Endodermal cell (in vitro differentiated cells): ENCODE measurements around the gene TES. TPM values are rescaled to one million over a fixed set of nuclear protein-coding genes. Genes with fewer than 3 reads are reported as not detected.

Source experiments
- DNase-seq: peaks from one replicate; pipeline ENCODE4 v3.0.0-alpha.2; 2017
- H3K27ac ChIP-seq: 2 replicates; pipeline ENCODE4 v1.5.1; 2013; ENCODE audit warnings: mild to moderate bottlenecking, low read depth, low read length, moderate library complexity
- H3K27me3 ChIP-seq: 2 replicates; pipeline ENCODE4 v1.6.1; 2013; ENCODE audit warnings: mild to moderate bottlenecking, low read length, moderate library complexity; ENCODE audit not compliant: insufficient read depth, control insufficient read depth, poor library complexity, severe bottlenecking
- H3K36me3 ChIP-seq: 2 replicates; pipeline ENCODE4 v1.7.0; 2013; ENCODE audit warnings: mild to moderate bottlenecking, low read length, moderate library complexity; ENCODE audit not compliant: control insufficient read depth, insufficient read depth
- H3K4me1 ChIP-seq: one replicate; pipeline ENCODE4 v1.7.0; 2013; ENCODE audit warnings: low read length; ENCODE audit not compliant: control insufficient read depth, insufficient read depth
- H3K4me3 ChIP-seq: 2 replicates; pipeline ENCODE4 v1.5.1; 2013; ENCODE audit warnings: mild to moderate bottlenecking, low read length, moderate library complexity
- H3K9ac ChIP-seq: 2 replicates; pipeline ENCODE4 v1.6.1; 2013; ENCODE audit warnings: mild to moderate bottlenecking, low read length, moderate library complexity; ENCODE audit not compliant: poor library complexity, severe bottlenecking; ENCODE audit errors: extremely low read depth
- H3K9me3 ChIP-seq: 2 replicates; pipeline ENCODE4 v1.6.1; 2013; ENCODE audit warnings: mild to moderate bottlenecking, low read length, moderate library complexity; ENCODE audit not compliant: control insufficient read depth
- H3K27ac Mint-ChIP-seq: 2 replicates; pipeline ENCODE4 v1.8.0; 2020; ENCODE audit warnings: mixed read lengths
- H3K27me3 Mint-ChIP-seq: 2 replicates; pipeline ENCODE4 v1.8.0; 2021; ENCODE audit warnings: mild to moderate bottlenecking, mixed read lengths; ENCODE audit not compliant: insufficient read depth
- H3K36me3 Mint-ChIP-seq: 2 replicates; pipeline ENCODE4 v1.8.0; 2020; ENCODE audit warnings: low read depth, mixed read lengths
- H3K4me1 Mint-ChIP-seq: 2 replicates; pipeline ENCODE4 v1.8.0; 2020; ENCODE audit warnings: mixed read lengths
- H3K4me3 Mint-ChIP-seq: 2 replicates; pipeline ENCODE4 v1.8.0; 2020; ENCODE audit warnings: mild to moderate bottlenecking, moderate library complexity, mixed read lengths
- H3K9me3 Mint-ChIP-seq: 2 replicates; pipeline ENCODE4 v1.8.0; 2020; ENCODE audit warnings: mild to moderate bottlenecking, mixed read lengths
- CTCF ChIP-seq: fragments of 200-600 bp; sonication (generic); conservative IDR thresholded peaks from 2 replicates; pipeline ENCODE4 v1.5.0; 2021; ENCODE audit warnings: antibody characterized with exemption, mild to moderate bottlenecking
- WGBS, 2 experiments: methylation state at CpG; one replicate each; pipeline versions ENCODE4 v1.1.5 to v1.1.7; 2013; ENCODE audit warnings: missing lambda C conversion rate in 2 of 2, mixed read lengths in 1 of 2; ENCODE audit not compliant: insufficient coverage in 1 of 2, insufficient read length in 1 of 2; 5-methylcytosine and 5-hydroxymethylcytosine counted together
- total RNA-seq, 2 donors: library from RNA; stranded (reverse); fragmentation: NEBNext Ultra II Directional in 1 of 2; extraction: Animal tissue kit (Norgen Biotek cat#: 25700) in 1 of 2; gene quantifications; 2 replicates in 1 of 2; 3 replicates in 1 of 2; pipeline ENCODE4 v1.2.1, GENCODE V29; 2021

The TES gene
- total RNA-seq, 2 donors from 2014 or later, result 23.1 to 31.0 TPM

- no peak overlapping the region for H3K27ac Mint-ChIP-seq
- H3K4me3 Mint-ChIP-seq, result no peak overlapping the region
Measured at GRCh38 chr7:116261904-116262303, 51.6 kb downstream of the TES start.

GRCh38 chr7:116265881-116266280 lies 55.5 kb downstream of the TES start:
- H3K36me3 ChIP-seq, result no peaks in the 10 kb centered on the region
- TF ChIP-seq CTCF, result no peak

More at GRCh38 chr7:116261904-116262303, 51.6 kb downstream of the TES start:
- Histone ChIP-seq H3K27ac (no peak overlapping the region), H3K36me3 (peaks cover 8% of the 10 kb centered on the region), H3K9me3 (no peaks in the 10 kb centered on the region), H3K4me1 (no peaks in the 10 kb centered on the region), H3K27me3 (no peaks in the 10 kb centered on the region), H3K4me3 (no peak overlapping the region), H3K9ac (no peak overlapping the region)
- H3K27me3 Mint-ChIP-seq, result no peaks in the 10 kb centered on the region
- no peak for DNase-seq
- no peaks in the 10 kb centered on the region for H3K9me3 Mint-ChIP-seq
- H3K4me1 Mint-ChIP-seq, result no peaks in the 10 kb centered on the region
- TF ChIP-seq CTCF, result no peak
- peaks cover 7% of the 10 kb centered on the region for H3K36me3 Mint-ChIP-seq
- WGBS, 2 experiments, result 90% methylated on average over 3 of the region's 3 CpGs

GRCh38 chr7:116269466-116269865 lies 59.1 kb downstream of the TES start:
- Histone ChIP-seq H3K36me3 (no peaks in the 10 kb centered on the region), H3K9me3 (no peaks in the 10 kb centered on the region), H3K27ac (no peak overlapping the region), H3K9ac (no peak overlapping the region), H3K4me1 (no peaks in the 10 kb centered on the region), H3K27me3 (no peaks in the 10 kb centered on the region), H3K4me3 (no peak overlapping the region)
- no peak overlapping the region for H3K4me3 Mint-ChIP-seq
- no peaks in the 10 kb centered on the region for H3K36me3 Mint-ChIP-seq
- DNase-seq, result no peak
- H3K27ac Mint-ChIP-seq, result no peak overlapping the region
- peaks cover 17% of the 10 kb centered on the region for H3K4me1 Mint-ChIP-seq
- WGBS, 2 experiments, result 95% methylated on average over 3 of the region's 4 CpGs
- no peak for TF ChIP-seq CTCF
- no peaks in the 10 kb centered on the region for H3K27me3 Mint-ChIP-seq
- H3K9me3 Mint-ChIP-seq, result no peaks in the 10 kb centered on the region

More at GRCh38 chr7:116265881-116266280, 55.5 kb downstream of the TES start:
- H3K4me1 ChIP-seq, result no peaks in the 10 kb centered on the region
- H3K4me3 Mint-ChIP-seq, result no peak overlapping the region
- H3K27me3 Mint-ChIP-seq, result no peaks in the 10 kb centered on the region
- no peak for DNase-seq
- no peak overlapping the region for H3K4me3 ChIP-seq
- no peaks in the 10 kb centered on the region for H3K27me3 ChIP-seq
- 96% methylated on average over 3 of the region's 3 CpGs; no CpG with 5 or more reads in 1 of the 2 experiments for WGBS, 2 experiments
- no peaks in the 10 kb centered on the region for H3K9me3 ChIP-seq
- no peaks in the 10 kb centered on the region for H3K4me1 Mint-ChIP-seq
- no peak overlapping the region for H3K27ac Mint-ChIP-seq
- no peak overlapping the region for H3K9ac ChIP-seq
- H3K27ac ChIP-seq, result no peak overlapping the region
- no peaks in the 10 kb centered on the region for H3K9me3 Mint-ChIP-seq
- no peaks in the 10 kb centered on the region for H3K36me3 Mint-ChIP-seq
